Liver (tissue), 3 donors: ENCODE results near the gene TMEM53.

Experiments used
- TAF1 ChIP-seq: conservative IDR thresholded peaks from 2 replicates; pipeline ENCODE4 v1.6.1; 2016; ENCODE audit warnings: antibody characterized with exemption, mild to moderate bottlenecking
- YY1 ChIP-seq: IDR thresholded peaks from 2 replicates; pipeline ENCODE4 v1.6.1; 2016; ENCODE audit warnings: antibody characterized with exemption, mild to moderate bottlenecking
- TF ChIP-seq, protein P1 (sequence below): IDR thresholded peaks from 2 replicates; pipeline ENCODE4 v1.6.1; 2016; ENCODE audit warnings: antibody characterized with exemption
- TF ChIP-seq, protein P2 (sequence below): IDR thresholded peaks from 2 replicates; pipeline ENCODE4 v1.6.1; 2016; ENCODE audit warnings: antibody characterized with exemption, mild to moderate bottlenecking
- TF ChIP-seq, protein P3 (sequence below): fragments of 150-350 bp; IDR thresholded peaks from 2 replicates; pipeline ENCODE4 v1.5.1; 2017; ENCODE audit warnings: improper control_type of control experiment, low read depth, low read length; ENCODE audit not compliant: missing input control
- donor health status: healthy.
- donor health status: healthy.

DNA sequence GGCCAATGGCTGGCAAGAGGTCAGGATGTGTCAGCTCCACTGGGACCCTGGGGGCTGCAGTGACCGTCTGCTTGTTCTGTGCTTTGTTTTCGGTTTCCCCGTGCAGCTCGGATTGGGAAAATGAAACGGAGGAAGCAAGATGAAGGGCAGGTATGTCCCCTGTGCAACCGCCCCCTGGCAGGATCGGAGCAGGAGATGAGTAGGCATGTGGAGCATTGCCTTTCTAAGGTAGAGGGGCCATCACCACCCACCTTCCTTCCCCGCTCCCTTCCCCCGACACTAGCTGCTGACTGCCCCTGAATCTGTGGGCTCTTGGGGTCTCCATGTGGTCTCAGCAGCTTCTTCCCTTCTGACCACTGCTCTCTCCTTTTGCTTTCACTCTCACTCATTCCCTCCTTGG is 38.8 kb downstream of the TMEM53 start:
- TF ChIP-seq, protein P1, sequence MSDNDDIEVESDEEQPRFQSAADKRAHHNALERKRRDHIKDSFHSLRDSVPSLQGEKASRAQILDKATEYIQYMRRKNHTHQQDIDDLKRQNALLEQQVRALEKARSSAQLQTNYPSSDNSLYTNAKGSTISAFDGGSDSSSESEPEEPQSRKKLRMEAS, result no peak
- TF ChIP-seq, protein P2, sequence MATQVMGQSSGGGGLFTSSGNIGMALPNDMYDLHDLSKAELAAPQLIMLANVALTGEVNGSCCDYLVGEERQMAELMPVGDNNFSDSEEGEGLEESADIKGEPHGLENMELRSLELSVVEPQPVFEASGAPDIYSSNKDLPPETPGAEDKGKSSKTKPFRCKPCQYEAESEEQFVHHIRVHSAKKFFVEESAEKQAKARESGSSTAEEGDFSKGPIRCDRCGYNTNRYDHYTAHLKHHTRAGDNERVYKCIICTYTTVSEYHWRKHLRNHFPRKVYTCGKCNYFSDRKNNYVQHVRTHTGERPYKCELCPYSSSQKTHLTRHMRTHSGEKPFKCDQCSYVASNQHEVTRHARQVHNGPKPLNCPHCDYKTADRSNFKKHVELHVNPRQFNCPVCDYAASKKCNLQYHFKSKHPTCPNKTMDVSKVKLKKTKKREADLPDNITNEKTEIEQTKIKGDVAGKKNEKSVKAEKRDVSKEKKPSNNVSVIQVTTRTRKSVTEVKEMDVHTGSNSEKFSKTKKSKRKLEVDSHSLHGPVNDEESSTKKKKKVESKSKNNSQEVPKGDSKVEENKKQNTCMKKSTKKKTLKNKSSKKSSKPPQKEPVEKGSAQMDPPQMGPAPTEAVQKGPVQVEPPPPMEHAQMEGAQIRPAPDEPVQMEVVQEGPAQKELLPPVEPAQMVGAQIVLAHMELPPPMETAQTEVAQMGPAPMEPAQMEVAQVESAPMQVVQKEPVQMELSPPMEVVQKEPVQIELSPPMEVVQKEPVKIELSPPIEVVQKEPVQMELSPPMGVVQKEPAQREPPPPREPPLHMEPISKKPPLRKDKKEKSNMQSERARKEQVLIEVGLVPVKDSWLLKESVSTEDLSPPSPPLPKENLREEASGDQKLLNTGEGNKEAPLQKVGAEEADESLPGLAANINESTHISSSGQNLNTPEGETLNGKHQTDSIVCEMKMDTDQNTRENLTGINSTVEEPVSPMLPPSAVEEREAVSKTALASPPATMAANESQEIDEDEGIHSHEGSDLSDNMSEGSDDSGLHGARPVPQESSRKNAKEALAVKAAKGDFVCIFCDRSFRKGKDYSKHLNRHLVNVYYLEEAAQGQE, result no peak
- TF ChIP-seq, protein P3, sequence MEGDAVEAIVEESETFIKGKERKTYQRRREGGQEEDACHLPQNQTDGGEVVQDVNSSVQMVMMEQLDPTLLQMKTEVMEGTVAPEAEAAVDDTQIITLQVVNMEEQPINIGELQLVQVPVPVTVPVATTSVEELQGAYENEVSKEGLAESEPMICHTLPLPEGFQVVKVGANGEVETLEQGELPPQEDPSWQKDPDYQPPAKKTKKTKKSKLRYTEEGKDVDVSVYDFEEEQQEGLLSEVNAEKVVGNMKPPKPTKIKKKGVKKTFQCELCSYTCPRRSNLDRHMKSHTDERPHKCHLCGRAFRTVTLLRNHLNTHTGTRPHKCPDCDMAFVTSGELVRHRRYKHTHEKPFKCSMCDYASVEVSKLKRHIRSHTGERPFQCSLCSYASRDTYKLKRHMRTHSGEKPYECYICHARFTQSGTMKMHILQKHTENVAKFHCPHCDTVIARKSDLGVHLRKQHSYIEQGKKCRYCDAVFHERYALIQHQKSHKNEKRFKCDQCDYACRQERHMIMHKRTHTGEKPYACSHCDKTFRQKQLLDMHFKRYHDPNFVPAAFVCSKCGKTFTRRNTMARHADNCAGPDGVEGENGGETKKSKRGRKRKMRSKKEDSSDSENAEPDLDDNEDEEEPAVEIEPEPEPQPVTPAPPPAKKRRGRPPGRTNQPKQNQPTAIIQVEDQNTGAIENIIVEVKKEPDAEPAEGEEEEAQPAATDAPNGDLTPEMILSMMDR, result no peak
- TF ChIP-seq YY1, result no peak
- TF ChIP-seq TAF1, result no peak
